NCI-H2171 treated with DMSO at 0.1 percent for 48 hours (cell line): Measurements from ENCODE around the gene DAB1.

Experiments
- DNase-seq: peaks from one replicate; lab custom pipeline; 2025; lab: John Stamatoyannopoulos, UW

DAB1 gene

GRCh38 chr1:57411262-57411661 lies 12.6 kb downstream of the DAB1 start:
- DNase-seq: no peak

DNA sequence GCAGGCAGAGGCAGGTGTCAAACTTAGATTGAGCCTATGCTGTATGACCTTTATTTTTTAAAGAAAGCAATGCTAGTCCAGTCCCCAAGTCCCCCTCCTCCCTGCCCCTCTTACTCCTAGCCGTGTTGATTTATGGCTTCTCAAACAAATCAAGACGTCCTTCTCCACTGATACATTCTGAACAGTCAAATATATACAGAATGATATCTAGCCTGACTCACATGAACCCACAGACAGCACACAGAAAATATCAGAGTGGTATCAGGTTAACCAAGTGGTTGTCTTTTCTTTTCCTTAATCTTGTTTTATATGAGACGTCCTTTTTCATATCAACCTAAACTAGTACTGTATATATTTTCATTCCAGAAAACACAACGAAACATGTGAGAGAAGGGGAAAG lies 13.4 kb downstream of the DAB1 start:
- DNase-seq: no peak

GRCh38 chr1:57407928-57408327 lies 15.9 kb downstream of the DAB1 start:
- DNase-seq: no peak

- DNase-seq: no peak
These were observed 17.4 kb downstream of the DAB1 start for GRCh38 chr1:57406428-57406970.

DNA sequence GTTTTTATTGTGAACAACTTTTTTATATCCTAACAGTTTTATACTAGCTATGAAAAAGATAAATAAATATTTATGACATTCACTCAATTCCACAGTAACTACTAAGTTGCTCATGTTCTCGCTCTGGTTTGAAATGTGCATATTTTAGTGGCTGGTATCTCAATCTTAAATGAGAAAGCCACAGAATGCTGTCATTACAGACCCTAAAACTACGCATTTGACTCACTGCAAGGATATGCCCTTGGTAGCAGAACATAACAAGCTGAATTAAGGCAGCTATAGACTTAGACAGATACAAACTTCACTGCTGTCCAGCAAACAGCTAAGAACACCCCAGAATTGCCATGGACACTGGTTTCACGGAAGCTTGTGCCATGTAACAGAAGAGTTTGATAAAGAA lies 19.0 kb downstream of the DAB1 start:
- no peak for DNase-seq

- DNase-seq: no peak
These were observed 20.7 kb downstream of the DAB1 start for GRCh38 chr1:57403201-57403600.

GRCh38 chr1:57401671-57402070 lies 22.2 kb downstream of the DAB1 start:
- no peak for DNase-seq

DNA sequence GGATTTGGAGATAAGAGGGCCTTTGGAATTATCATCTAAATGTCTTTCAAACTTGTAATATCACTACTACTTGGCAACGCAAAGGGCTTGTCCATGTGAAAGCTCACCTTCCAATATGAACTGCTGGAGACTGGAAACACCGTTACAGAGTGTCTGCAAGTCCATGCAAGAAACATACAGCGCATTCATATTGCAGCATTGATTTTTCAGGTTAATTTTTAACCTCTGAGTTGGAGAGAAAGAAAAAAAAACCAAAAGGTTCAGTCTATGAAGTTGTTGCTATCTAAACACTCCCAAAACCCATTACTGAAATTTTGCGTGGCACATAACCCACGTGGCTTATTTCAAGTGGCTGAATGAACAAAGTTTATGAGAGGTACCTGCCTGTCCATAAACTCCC lies 23.8 kb downstream of the DAB1 start:
- DNase-seq: no peak

DNA sequence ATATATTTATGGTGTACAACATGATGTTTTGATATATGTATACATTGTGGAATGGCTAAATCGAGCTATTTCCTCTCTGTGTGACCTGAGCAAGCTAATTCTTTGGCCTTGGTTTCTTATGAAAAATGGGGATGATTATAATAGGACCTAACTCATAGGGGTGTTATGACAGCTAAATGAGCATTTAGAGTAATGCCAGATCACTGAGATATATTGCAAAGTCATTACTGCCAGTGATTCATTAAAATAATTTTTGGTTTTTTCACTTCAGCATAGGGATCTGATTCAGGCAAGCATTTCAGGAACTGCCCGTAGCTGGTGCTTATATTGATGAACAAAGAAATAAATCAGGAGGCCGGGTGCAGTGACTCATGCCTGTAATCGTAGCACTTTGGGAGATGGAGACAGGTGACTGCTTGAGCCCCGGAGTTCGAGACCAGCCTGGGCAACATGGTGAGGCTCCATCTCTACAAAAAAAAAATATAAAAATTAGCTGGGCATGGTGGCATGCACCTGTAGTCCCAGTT lies 30.7 kb downstream of the DAB1 start:
- no peak for DNase-seq

- no peak for DNase-seq
These were observed 38.5 kb downstream of the DAB1 start for GRCh38 chr1:57385336-57385735.

GRCh38 chr1:57384901-57385300 lies 39.0 kb downstream of the DAB1 start:
- no peak for DNase-seq

DNA sequence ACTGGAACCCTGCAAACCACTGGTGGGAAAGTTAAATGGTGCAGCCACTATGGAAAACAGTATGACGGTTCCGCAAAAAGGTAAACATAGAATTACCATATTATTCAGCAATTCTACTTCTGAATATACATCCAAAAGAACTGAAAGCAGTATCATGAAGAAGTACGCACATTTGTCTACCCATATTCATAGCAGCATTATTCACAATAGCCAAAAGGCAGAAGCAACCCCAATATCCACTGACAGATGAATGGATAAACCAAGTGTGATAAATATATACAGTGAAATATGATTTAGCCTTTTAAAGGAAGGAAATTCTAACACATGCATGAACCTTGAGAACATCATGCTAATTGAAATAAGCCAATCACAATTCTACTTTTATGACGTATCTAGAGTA lies 39.6 kb downstream of the DAB1 start:
- no peak for DNase-seq

- no peak for DNase-seq
These were observed 42.0 kb downstream of the DAB1 start for GRCh38 chr1:57381871-57382270.

DNA sequence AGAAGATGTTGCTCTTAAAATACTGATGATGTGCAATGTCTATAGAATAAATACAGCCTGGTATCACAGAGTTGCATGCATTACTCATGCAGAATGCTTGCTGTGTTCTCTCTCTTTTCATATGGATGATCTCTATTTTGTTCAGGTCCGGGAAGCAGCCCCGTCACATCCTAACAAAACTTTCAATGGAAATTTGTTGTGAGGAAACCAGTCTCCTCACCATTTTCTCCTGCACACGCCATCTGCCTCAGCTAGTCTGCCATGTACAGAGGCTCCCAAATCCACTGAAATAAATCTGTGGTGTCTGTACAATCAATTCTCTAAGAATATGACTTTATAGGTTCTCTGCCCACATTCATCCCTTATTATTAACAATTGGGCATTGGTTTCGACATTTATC lies 42.4 kb downstream of the DAB1 start:
- DNase-seq: no peak

DNA sequence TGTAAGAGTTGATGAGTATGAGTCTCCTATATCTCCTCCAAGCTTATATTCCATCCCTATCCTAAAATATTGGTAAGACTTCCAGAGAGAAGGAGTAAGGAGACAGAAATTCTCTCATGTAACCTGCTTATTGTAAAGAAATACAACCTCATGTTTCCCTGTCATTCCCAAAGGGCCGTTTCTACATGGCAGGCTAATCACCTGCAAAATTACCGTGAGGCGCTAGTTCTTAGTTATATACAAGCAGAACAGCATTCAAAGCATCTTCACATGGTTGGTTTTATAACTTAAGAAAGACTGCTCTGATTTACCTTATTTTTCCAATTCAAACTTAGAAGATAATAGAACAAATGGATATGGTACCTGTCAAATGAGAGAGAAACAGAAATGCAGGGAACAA lies 42.9 kb downstream of the DAB1 start:
- DNase-seq: no peak

DNA sequence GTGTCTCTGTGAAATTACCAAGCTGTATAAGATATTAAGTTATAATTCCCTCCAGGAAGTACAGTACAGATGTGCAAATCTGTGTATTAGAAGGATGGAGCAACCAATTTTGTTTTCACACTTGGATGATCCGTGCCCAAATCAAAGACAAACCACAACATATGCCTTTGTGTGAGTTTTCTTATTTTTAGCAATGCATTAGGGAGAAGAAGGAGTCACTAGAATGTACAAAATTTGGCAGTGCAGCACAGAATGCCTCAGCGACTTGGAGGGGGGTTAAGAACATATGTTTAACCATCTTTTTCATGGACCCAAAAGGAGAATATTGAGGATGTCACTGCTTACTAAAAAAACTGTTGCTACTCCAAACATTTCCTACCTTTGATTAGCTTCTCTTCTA lies 45.3 kb downstream of the DAB1 start:
- DNase-seq: peak; percentile 70

DNA sequence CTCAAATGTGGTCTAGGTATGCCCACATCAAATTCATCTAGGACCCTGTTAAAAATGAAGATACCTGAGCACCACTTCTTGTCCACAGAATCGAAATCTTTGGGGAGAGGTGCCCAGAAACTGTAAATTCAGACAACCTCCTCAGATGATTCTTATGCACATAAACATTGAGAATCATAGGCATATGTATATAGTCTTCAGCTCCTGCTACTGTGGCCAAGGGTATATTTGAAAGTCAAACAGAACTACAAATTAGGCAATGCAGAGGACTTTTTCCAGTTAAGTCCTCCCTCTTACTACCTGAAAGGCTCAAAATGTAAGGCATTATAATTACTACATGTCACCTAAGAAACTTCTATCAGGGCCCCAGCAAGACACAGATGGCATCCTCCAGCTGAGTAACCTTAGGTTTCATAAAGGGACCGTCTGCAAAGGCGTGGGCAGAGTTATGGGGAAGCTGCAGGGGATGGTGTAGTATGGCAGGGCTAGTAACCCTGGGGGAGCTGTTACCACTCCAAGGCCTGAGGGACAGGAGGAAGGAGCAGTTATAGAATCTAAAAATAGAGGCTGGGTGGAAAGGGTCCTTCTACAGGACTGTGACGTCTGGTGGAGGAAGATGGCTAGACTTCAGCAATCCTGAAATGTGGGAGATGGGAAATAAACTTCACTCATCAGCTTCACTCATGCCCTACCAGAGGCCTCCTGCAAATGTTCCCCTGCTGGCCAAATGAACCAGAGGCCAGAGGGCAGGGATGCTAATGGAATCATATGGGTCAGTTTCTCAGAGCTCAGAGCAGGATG lies 46.3 kb downstream of the DAB1 start:
- DNase-seq: peak; percentile 40

DNA sequence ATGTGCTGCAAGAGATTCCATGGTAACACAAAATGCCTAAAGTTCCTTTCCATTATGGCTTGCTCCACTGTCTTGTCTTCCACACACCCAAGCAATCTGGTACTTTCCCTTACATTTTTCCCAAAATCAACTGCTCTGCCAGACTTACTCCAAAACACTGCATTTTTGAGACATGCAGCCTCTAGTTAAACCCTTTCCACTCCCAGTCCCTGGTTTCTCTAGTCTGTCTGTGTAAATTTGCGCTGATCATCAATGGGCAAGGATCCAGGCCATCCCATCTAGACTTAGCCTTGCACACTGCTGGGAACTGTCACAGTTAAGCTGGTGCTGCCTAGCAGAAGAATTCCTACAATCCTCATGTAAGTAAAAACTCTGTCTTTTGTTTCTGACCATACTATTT lies 47.8 kb downstream of the DAB1 start:
- DNase-seq: no peak

DNA sequence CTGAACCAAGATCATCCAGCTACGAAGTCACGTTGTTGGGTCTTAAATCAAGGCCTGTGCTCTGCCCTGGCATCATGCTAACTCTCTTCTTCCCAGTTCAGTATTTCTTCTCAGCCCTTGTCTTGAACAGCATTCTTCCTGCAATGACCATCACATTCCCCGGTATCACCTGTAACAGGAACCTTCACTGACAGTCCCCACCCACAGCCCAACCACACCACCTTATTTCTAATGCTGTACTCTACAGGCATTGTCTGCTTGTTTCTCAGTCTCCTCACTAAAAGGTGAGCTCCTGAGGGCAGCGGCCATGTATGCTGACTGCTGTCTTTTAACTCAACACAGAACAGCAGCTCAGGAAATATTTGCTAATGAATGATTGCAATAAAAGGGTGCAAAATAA lies 54.0 kb downstream of the DAB1 start:
- no peak for DNase-seq

- DNase-seq: no peak
These were observed 55.9 kb downstream of the DAB1 start for GRCh38 chr1:57367945-57368344.

- no peak for DNase-seq
These were observed 60.2 kb downstream of the DAB1 start for GRCh38 chr1:57363643-57364042.

GRCh38 chr1:57363165-57363564 lies 60.7 kb downstream of the DAB1 start:
- no peak for DNase-seq

DNA sequence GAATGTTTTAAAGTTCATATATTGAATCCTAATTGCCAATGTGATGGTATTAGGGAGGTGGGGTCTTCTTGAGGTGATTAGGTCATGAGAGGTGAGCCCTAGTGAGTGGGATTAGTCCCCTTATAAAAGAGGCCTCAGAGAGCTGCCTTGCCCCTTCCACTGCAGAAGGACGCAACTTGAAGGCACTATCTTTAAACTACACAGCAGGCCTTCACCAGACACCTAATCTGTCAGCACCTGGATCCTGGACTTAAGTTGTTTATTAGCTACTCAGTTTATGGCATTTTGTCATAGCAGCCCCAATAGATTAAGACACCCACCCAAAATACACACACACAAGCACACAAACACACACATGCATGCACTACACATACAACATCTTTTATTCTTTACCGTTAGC lies 61.4 kb downstream of the DAB1 start:
- DNase-seq: no peak

DNA sequence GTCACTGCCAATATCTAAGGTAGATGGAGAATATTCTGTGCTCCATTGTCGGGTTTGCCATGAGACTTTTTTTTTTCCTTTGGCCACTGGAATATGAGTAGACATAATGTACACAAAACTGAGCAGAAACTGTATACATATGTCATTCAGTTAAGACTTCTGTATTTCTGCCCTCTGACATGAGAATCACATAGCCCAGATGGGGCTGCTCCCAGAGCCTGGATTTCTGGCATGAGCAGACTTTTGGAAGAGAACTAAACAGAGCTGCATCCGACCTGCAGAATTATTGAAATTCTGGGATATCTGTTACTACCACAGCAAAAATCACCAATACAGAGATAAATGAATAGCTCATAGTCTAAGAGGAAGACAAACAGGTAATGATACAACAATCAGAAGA lies 62.3 kb downstream of the DAB1 start:
- no peak for DNase-seq
